Gastrocnemius medialis (tissue), 4 donors: ENCODE measurements around the gene FMOD.

Experiments used
- CTCF ChIP-seq, 5 experiments: fragments of 450-650 bp in 3 of 5; fragments of 200-600 bp in 2 of 5; sonication (generic) in 2 of 5; IDR thresholded peaks in 4 of 5; conservative IDR thresholded peaks in 1 of 5; 1 replicate in 4 of 5; 2 replicates in 1 of 5; pipeline ENCODE4 v1.5.1; 2016 to 2019; ENCODE audit warnings: antibody characterized with exemption in 5 of 5, mild to moderate bottlenecking in 3 of 5, moderate library complexity in 3 of 5
- POLR2A ChIP-seq, 2 donors: fragments of 450-650 bp; IDR thresholded peaks; one replicate each; pipeline ENCODE4 v1.6.1; 2017; ENCODE audit warnings: antibody characterized with exemption in 2 of 2, mild to moderate bottlenecking in 2 of 2, moderate library complexity in 2 of 2

GRCh38 chr1:203336097-203336496, 14.8 kb downstream of the FMOD start:
- TF ChIP-seq POLR2A (IDR thresholded peaks at IDR 0.05) (no peak), CTCF (IDR thresholded peaks at IDR 0.05 in 4 of 5, conservative IDR thresholded peaks at IDR 0.05 in 1 of 5) (no peak)
